Stimulated activated naive CD4-positive, alpha-beta T cell treated with Interleukin-2 at 50 U/mL for 16 hours (primary cell): Measurements from ENCODE around the gene UTP3.
"Not testable (repeated sequence)": the region's sequence is repeated elsewhere in the genome, so short reads cannot be mapped to it uniquely, and the experiment has no call there.

ENCODE experiments used
- DNase-seq: peaks from one replicate; lab custom pipeline; 2025; lab: John Stamatoyannopoulos, UW

The UTP3 gene, protein sequence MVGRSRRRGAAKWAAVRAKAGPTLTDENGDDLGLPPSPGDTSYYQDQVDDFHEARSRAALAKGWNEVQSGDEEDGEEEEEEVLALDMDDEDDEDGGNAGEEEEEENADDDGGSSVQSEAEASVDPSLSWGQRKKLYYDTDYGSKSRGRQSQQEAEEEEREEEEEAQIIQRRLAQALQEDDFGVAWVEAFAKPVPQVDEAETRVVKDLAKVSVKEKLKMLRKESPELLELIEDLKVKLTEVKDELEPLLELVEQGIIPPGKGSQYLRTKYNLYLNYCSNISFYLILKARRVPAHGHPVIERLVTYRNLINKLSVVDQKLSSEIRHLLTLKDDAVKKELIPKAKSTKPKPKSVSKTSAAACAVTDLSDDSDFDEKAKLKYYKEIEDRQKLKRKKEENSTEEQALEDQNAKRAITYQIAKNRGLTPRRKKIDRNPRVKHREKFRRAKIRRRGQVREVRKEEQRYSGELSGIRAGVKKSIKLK

DNA sequence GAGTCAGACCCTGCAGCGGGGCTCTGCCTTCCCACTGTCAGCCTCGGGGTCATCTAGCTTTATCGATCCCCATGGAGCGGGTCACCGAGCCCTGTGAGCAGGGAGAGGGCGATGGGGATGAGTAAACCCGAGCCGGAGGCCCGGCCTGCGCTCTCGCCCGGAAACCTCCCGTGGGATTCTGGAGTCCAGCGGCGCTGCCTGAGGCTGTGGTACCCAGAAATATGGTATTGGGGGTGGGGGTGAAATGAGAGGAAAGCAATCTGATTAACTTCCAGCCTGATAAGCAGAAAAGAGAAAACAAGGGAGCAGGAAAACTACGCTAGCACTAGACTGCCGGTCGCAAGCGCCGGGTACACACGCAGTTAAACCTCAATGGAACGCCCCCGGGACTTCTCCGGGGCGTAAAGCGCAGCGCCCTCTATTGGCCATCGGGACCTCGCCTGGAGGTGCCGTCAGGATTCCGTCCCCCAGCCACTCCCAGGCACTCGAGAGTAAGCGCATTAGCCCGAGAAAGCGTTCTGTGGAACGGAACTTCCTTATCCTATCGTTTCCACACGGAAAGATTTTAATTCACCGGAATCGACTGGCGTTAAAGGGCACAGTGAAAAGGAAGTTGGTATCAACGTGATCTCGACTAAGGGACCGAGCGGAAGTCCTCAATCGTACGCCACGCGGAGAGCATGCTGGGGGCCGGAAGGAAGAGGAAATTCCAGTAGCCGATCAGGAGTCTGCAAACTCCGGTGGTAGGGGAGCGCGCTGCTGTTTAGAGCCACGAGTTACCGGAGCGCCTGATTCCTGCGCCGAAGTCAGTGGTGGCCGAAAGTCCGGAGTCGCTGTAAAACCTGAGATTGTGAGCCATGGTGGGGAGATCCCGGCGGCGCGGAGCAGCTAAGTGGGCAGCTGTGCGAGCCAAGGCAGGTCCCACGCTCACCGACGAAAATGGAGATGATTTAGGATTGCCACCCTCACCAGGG, at the start of gene UTP3:
Gene UTP3 (plus strand): TSS at position 712 of the 974 bp plus-strand sequence. CDS start 146 bp downstream, at position 858.
- peak; percentile 94 for DNase-seq

DNA sequence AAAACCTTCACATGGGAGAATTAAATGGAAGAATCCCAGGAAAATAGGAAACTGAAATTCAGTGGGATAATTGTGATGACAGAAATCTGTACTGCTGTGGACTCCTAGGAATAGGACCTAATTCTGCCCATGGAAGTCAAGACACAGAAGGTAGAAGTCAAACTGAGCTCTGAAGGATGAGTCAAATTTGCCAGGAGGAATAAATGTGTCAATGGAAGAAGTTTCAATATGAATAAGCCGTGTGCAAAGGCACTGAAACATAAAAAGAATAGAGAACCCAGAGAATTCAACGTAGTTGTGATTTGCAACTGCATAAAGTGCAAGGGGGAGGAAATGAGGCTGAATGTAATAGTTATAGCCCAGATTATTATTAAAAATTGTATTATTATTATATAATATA, 48.1 kb upstream of the UTP3 start:
- no peak for DNase-seq

DNA sequence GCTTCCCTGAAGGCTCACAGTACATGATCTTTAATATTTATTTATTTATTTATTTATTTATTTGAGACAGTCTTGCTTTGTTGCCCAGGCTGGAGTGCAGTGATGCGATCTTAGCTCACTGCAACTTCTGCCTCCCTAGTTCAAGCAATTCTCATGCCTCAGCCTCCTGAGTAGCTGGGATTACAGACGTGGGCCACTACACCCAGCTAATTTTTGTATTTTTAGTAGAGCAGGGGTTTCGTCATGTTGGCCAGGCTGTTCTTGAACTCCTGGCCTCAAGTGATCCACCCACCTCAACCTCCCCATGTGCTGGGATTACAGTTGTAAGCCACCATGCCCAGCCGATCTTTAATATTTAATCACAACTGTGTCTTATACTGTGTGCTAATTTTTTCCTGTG, 37.6 kb upstream of the UTP3 start:
- DNase-seq = not testable (repeated sequence)

DNA sequence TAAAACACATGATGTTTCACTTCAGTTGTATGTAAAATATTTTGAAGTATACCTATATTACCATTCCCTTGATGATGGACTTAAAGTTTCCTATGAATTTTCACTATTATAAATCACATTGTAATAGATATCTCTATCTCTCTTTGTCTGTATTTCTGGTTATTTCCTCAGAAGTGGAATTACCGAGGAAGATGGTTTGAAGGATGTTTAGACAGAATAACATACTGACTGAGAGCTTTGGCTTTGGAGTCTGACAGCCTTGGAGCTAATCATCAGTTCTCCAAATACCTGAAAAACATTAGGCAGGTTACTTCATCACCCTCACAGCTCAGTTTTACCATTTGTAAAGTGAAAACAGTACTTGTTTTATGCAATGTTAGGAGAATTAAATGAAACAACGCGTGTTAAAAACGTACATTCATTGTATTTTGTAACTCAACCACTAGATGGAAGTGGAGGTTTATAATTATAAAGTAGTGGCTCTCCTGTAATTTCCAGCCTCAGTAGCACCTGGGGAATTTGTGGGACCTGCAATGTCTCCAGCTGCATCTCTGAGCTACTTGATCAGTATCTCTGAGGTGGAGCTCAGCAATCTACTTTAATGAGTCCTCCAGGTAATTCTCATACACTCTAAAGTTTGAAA, 36.3 kb upstream of the UTP3 start:
- DNase-seq = no peak

DNA sequence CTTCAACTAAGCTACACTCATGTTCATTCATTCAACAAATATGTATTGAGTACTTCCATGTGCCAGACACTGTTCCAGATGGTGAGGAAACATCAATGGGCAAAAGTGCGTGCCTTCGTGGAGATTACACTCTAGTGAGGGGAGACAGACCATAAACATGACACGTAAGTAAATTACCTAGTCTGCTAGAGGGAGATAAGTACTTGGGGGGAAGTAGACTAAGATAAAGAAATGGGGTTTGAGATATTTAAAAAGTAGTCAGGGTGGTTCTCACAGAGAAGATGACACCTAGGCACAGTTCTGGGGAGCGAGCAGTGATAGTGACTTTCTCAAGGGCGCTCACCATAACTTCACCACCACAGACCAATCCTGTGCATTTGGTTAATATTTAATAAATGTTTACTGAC, 33.7 kb upstream of the UTP3 start:
- DNase-seq = no peak

DNA sequence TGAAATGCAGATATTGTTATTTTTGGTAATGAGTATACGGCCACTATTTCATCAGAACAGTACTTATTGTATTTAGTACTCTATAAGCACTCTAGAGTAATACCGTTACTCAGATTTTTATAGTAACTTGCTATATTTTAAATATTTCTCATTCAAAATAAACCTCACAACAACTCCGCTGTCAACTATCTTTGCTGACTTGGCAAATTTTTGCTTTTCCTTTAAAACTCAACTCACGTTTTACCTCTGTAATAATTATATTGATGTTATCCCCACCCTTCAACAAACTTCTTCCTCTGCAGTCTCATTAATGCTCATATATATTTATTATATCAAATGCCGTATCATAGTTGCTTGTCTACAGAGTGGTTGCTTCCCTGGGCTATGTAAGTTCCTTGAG, 31.0 kb upstream of the UTP3 start:
- no peak for DNase-seq

DNA sequence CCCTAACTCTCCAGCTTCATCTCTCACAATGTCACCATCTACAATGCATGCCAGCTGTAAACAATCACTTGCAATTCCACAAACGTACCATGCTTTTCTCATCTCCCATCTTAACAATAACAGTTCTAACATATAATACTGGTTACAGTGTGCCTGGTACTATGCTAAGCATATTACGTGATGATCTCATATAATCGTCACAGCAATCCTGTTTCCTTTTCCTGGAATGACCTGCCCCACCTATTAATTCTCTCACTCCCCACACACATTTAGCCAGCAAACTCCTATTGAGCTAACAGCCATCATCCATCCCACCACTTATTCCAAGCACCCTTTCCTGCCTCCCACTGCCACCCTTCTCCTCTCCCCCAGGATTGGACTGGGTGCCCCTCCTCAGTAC, 29.9 kb upstream of the UTP3 start:
- DNase-seq = no peak

DNA sequence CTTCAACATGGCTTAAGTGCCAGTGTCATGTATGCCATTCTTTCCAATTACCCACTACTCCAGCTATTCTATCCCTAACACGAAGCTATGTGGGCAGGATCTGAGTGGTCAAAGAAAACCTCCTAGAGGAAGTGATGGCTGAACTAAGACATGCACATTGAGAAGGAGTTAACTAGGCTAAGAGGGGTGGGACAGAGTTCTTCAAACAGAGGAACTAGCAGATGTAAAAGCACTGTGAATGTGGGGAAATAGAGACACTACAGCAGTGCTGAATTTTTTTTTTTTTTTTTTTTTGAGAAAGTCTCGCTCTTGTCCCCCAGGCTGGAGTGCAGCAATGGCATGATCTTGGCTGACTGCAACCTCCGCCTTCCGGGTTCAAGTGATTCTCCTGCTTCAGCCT, 28.2 kb upstream of the UTP3 start:
- DNase-seq = no peak

DNA sequence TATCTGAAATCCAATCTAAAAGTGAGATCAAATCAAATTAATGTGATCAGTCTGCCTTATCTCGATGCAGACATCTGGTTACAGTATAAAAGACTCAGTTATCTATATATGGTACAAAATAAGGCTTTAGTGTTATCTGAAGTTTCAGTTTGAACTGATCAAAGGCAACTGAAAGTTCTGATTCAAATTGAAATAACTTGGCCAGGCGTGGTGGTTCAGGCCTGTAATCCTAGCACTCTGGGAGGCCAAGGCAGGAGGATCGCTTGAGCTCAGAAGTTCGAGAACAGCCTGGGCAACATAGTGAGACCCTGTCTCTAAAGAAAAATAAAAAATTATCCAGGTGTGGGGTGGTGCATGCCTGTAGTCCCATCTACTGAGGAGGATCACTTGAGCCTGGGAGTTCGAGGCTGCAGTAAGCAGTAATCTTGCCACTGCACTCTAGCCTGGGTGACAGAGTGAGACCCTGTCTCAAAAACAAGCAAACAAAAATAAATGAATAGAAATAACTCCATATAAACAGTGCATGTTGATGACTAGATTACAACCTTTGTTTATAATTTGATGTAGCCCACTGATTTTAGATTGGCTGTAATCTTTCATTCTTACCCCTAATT, 26.9 kb upstream of the UTP3 start:
- DNase-seq = not testable (repeated sequence)

DNA sequence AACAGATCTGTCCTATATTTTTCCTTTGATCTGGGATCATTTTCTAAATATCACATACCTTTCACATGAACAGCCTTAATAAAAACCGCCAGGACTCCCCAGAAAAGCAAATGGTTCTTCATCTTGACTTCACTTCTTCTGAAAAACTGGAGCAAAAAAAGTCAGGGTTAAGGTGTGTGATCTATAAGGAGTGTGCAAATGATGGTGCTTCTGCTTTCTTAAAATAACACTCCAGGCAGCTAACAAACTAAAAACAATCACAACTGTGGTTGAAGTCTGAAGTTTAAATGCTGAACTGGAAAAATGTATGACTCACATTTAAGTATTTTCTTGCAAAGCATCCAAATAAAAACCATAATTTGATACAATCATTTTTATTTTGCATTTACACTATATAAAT, 22.0 kb upstream of the UTP3 start, which contains the start of gene JCHAIN:
Gene JCHAIN (minus strand): TSS at position 140 of the 400 bp plus-strand sequence. CDS start 18 bp downstream, at position 122.
- DNase-seq = no peak

DNA sequence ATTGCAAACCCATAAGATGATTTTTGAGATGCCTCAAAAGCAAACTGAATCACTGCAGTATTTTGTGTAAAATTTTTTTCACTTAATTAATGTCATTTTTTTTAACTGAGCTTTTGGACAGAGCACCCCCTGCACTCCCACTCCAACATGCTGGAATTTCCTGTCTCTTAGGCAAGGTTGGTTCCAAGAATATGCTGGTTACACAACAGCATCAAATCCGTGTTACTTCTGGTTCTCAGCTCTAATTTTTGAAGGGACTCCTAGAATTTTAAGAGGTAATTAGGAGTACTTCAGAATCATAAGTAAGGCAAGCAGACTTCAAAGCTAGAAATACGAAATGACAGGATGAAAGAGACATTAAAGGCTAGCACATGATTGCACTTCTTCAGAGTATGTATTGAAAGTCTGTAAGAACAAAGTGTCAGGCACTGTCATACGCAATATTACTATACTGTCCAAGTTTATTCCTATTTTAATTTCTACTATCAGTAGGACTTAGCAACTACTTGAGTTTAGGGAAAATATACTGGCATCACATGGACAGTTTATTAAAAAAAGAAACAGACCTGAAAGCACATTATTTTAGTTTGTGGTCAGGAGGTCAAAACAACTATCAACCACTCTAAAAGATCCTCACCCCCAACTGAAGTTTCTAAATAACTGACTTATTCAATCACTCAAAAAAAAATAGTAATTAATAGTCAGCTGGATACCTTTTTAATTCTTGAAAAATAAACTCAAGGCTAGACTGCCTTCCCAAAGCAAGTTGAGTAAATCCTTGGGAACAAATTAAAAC, 20.4 kb upstream of the UTP3 start:
- DNase-seq = no peak

DNA sequence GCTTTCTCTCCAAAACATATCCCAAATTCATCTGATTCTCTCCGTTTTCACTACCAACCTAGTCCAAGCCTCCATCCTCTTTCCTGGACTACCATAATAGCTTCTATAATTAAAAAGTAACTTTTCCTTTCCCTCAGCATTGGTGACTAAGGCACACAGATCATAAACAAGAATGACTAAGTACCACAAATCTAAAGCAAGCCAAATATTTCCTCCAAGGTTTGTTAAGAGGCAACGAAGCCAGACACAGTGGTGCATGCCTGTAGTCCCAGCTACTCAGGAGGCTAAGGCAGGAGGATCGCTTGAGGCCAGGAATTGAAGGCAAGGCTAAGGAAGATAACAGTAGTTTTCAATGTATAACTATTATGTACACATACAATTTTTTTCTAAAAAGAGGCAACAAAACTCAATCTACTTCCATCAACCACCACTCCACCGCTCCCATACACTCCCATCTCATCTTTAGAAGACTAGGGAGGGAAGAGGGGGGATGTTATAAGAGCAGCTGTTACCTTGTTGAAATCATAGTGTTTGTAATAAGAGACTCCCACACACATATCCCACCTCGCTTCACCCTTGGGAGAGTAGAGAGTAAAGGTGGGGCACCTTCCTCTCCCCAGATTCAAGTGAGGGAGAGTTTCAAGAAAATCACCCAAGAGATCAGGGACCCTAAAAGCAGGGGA, 17.9 kb upstream of the UTP3 start:
- no peak for DNase-seq

DNA sequence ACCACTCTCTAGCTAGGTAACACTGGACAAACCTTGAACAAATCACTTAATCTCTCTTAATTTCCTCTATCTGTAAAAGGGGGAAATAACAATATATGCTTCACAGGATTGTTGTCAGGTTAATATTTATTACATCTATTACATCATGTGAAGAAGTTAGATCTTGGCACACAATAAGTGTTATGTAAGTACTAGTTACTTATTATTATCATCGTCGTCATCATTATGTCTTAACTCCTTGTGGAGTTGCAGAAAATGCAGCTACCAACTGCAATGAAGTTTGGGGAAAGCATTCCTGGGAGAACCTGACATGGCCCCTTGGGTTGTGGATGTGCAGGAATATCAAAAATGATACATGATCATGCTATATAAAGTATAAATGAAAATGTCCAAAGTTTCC, 17.2 kb upstream of the UTP3 start:
- no peak for DNase-seq

DNA sequence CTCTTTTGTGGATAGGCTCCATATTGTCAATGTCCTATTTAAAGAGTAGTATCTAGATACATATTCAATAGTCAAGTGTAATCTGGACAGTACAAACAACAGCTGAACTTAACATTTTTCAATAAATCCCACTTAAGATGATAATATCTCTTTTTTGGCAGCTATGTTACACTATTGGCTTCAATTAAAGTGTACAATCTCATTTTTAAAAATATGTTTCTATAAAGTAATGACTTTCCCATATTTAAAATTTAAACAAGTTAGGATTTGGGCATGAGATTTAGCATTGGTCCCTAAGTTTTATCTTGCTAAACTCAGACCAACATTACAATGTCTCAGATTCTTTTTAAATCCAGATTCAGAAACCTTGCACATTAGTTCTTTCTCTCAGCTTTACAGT, 14.1 kb upstream of the UTP3 start:
- DNase-seq = no peak

DNA sequence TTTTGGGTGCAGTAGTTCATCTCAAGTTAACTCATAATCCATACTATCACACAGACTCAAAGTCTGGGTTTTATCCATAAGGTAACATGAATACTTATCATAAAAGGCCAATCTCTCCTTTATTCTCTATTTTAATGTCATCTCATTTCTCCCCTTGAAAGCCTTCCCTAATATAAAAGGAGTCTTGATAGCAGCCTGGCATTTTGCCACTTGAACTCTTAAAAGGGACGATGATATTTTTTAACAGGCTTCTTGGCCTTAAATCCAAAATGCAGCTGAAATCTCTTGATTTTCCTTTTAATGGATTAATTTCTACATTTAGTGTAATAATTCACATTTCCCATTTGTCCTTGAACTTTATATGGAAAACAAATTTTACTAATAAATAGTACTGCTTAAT, 13.6 kb upstream of the UTP3 start:
- DNase-seq = no peak

DNA sequence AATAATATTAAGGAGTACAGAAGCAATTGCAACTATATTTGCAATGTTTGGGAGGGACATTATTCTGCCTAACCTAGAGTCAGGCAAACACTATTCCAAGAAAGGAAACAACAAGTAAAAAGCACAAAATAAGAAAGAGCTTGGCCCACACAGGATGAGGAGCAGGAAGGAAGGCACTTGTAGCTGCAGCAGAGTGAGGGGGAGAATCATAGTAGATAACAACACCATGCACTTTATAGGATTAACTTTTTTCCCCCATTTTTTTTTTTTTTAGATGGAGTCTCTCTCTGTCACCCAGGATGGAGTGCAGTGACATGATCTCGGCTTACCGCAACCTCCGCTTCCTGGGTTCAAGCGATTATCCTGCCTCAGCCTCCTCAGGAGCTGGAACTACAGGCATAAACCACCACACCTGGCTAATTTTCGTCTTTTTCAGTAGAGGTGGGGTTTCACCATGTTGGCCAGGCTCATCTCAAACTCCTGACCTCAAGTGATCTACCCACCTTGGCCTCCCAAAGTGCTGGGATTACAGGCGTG, 11.7 kb upstream of the UTP3 start:
- no peak for DNase-seq

DNA sequence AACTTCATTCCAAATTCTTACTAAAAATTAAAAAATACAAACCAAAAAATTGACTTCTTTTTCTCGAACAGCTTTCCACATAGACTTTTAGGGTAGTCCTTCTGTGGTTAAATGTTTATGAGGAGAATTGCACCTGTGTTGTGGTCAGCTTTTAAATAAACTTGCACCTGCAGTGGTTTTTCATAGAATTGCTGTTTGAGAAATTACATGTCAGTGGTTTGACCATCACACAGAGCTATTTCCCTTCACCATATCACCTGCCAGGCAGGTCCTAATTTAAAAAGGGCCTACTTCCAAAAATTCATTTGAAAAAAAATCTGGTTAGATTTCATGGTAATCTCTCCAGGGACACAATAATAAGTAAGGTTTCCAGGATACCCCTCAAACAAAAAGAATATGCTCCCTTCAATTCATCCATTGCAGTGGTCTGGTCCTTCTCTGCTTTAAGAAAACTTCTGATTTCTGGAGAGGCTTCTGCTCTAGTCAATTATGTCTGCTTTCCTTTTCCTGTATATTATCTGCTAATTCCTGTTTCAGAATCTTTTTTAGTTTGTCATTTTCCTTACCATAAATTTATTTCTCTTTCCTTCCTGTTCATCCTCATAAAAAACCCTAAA, 9.8 kb upstream of the UTP3 start:
- no peak for DNase-seq

DNA sequence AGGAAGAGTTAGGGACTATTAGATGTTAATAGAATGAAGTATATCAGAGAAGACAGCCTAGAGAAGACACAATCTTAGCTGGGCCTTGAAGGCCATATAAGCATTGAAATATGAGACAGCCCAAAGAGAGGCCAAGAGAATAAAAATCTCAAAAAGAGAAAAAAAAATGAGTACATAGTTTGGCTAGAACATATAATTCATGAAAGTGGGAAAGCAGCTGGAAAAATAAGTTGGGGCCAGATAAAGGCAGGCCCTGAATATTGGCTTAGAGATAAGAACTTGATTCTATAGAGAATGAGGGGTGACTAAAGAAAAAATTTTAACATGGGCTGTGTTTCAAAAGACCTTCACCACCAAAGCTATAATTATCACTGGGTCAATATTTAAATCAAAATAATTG, 7.4 kb upstream of the UTP3 start:
- no peak for DNase-seq

DNA sequence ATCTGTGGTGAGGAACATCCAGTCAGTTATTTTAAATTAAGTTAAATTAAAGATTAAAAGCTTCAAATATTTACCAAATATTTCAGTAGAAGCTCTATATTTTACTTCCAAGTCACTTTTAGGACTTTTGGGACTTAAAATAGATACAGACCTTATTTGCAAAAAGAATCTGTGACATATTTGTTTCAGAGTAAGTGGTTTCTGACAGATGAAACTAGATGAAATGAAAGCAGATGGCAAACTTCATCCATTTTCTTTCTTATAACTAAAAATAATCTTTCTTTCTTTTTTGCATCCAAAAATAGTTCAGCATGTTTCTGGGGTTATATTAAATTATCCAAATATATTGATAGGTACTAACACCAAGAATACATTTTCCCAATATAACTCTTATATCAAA, 6.6 kb upstream of the UTP3 start:
- DNase-seq = no peak

DNA sequence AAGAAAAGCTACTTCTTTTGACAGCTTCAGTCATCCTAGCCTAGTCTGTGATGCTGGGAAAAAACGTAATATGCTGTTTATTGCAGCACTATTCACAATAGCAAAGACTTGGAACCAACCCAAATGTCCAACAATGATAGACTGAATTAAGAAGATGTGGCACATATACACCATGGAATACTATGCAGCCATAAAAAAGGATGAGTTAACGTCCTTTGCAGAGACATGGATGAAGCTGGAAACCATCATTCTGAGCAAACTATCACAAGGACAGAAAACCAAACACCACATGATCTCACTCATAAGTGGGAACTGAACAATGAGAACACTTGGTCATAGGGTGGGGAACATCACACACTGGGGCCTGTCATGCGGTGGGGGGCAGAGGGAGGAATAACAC, 6.2 kb upstream of the UTP3 start:
- DNase-seq = not testable (repeated sequence)
